Astrocyte (in vitro differentiated cells and primary cell): ENCODE measurements around the gene MKRN2OS. TPM values are rescaled to one million over a fixed set of nuclear protein-coding genes. Genes with fewer than 3 reads are reported as not detected.

Source experiments
- DNase-seq: peaks from one replicate; pipeline ENCODE4 v3.0.0-alpha.2; 2010; ENCODE audit warnings: low read depth
- FAIRE-seq: peaks from 2 replicates; lab custom pipeline; 2011; peaks lifted over from hg19 to GRCh38; lab: Jason Lieb, UNC
- H2AFZ ChIP-seq: 2 replicates; pipeline ENCODE4 v1.6.0; 2012; ENCODE audit warnings: low read depth, low read length, inconsistent platforms
- H3K27ac ChIP-seq: 2 replicates; pipeline ENCODE4 v1.5.1; 2011; ENCODE audit warnings: low read depth, low read length, inconsistent platforms
- H3K27me3 ChIP-seq: 2 replicates; pipeline ENCODE4 v1.6.0; 2011; ENCODE audit warnings: low read length, inconsistent platforms; ENCODE audit not compliant: insufficient read depth
- H3K36me3 ChIP-seq: 2 replicates; pipeline ENCODE4 v1.5.1; 2011; ENCODE audit warnings: low read length, inconsistent platforms; ENCODE audit not compliant: insufficient read depth
- H3K4me1 ChIP-seq: 2 replicates; pipeline ENCODE4 v1.5.1; 2011; ENCODE audit warnings: low read length, inconsistent platforms; ENCODE audit not compliant: insufficient read depth
- H3K4me2 ChIP-seq: 2 replicates; pipeline ENCODE4 v1.6.0; 2012; ENCODE audit warnings: low read length, inconsistent platforms
- H3K4me3 ChIP-seq: 2 replicates; pipeline ENCODE4 v1.5.1; 2011; ENCODE audit warnings: low read depth, mild to moderate bottlenecking, low read length, inconsistent platforms; ENCODE audit not compliant: insufficient read depth
- H3K79me2 ChIP-seq: 2 replicates; pipeline ENCODE4 v1.6.0; 2012; ENCODE audit warnings: mild to moderate bottlenecking, low read length, inconsistent platforms; ENCODE audit not compliant: insufficient read depth
- H3K9ac ChIP-seq: 2 replicates; pipeline ENCODE4 v1.6.0; 2012; ENCODE audit warnings: mild to moderate bottlenecking, low read length, inconsistent platforms
- H3K9me3 ChIP-seq: 2 replicates; pipeline ENCODE4 v1.5.1; 2012; ENCODE audit warnings: low read depth, mild to moderate bottlenecking, low read length, inconsistent platforms; ENCODE audit not compliant: insufficient read depth
- H4K20me1 ChIP-seq: 2 replicates; pipeline ENCODE4 v1.6.0; 2012; ENCODE audit warnings: low read length, inconsistent platforms; ENCODE audit not compliant: insufficient read depth
- H3K27ac Mint-ChIP-seq: one replicate; pipeline ENCODE4 v1.8.0; 2021; ENCODE audit warnings: mild to moderate bottlenecking, mixed read lengths; ENCODE audit not compliant: unreplicated experiment
- H3K27me3 Mint-ChIP-seq: one replicate; pipeline ENCODE4 v1.8.0; 2021; ENCODE audit warnings: low read depth, mixed read lengths; ENCODE audit not compliant: unreplicated experiment
- H3K36me3 Mint-ChIP-seq: one replicate; pipeline ENCODE4 v1.8.0; 2021; ENCODE audit warnings: low read depth, mixed read lengths; ENCODE audit not compliant: unreplicated experiment
- H3K4me1 Mint-ChIP-seq: one replicate; pipeline ENCODE4 v1.8.0; 2021; ENCODE audit warnings: low read depth, mixed read lengths; ENCODE audit not compliant: unreplicated experiment
- H3K4me3 Mint-ChIP-seq: one replicate; pipeline ENCODE4 v1.8.0; 2021; ENCODE audit warnings: mild to moderate bottlenecking, moderate library complexity, mixed read lengths; ENCODE audit not compliant: unreplicated experiment
- H3K9me3 Mint-ChIP-seq: one replicate; pipeline ENCODE4 v1.8.0; 2021; ENCODE audit warnings: mild to moderate bottlenecking, mixed read lengths; ENCODE audit not compliant: unreplicated experiment
- CTCF ChIP-seq: IDR thresholded peaks from 2 replicates; pipeline ENCODE4 v1.5.1; 2011; ENCODE audit warnings: low read depth, mild to moderate bottlenecking, inconsistent platforms, low read length, moderate library complexity; ENCODE audit not compliant: insufficient read depth
- EZH2 ChIP-seq: IDR thresholded peaks from 2 replicates; pipeline ENCODE4 v1.6.1; 2012; ENCODE audit warnings: mild to moderate bottlenecking, low read length, inconsistent platforms; ENCODE audit not compliant: insufficient read depth
- total RNA-seq: library from RNA; stranded (reverse); gene quantifications from 2 replicates; pipeline ENCODE4 v1.2.1, GENCODE V29; 2021

The MKRN2OS gene
- total RNA-seq, 1 donor from 2014 or later, result 0.25 TPM

GRCh38 chr3:12495749-12496452 lies 49.4 kb downstream of the MKRN2OS start:
- H3K4me2 ChIP-seq, result no peak overlapping the region
- no peaks in the 10 kb centered on the region for H4K20me1 ChIP-seq
- DNase-seq (no peak), FAIRE-seq (no peak)
- H3K27ac ChIP-seq, result no peak overlapping the region
- no peaks in the 10 kb centered on the region for H3K4me1 ChIP-seq
- H3K79me2 ChIP-seq, result peaks cover 3% of the 10 kb centered on the region
- no peak for TF ChIP-seq EZH2
- no peak for TF ChIP-seq CTCF
- no peak overlapping the region for H2AFZ ChIP-seq
- H3K4me3 ChIP-seq, result no peak overlapping the region
- H3K27me3 ChIP-seq, result no peaks in the 10 kb centered on the region
- H3K36me3 ChIP-seq, result peaks cover 12% of the 10 kb centered on the region
- H3K27me3 Mint-ChIP-seq, result no peaks in the 10 kb centered on the region
- H3K4me1 Mint-ChIP-seq, result no peaks in the 10 kb centered on the region
- no peaks in the 10 kb centered on the region for H3K9me3 Mint-ChIP-seq
- H3K36me3 Mint-ChIP-seq, result peaks cover 5% of the 10 kb centered on the region
- no peak overlapping the region for H3K27ac Mint-ChIP-seq
- H3K9ac ChIP-seq, result no peak overlapping the region
- peak overlapping the region; percentile 4 for H3K4me3 Mint-ChIP-seq
- no peaks in the 10 kb centered on the region for H3K9me3 ChIP-seq

GRCh38 chr3:12490547-12490946 lies 54.8 kb downstream of the MKRN2OS start:
- H3K4me1 Mint-ChIP-seq, result peaks cover 8% of the 10 kb centered on the region
- Histone ChIP-seq H3K9ac (no peak overlapping the region), H2AFZ (no peak overlapping the region), H3K36me3 (peaks cover 2% of the 10 kb centered on the region), H3K27ac (no peak overlapping the region), H3K4me3 (no peak overlapping the region), H4K20me1 (no peaks in the 10 kb centered on the region), H3K79me2 (peaks cover 31% of the 10 kb centered on the region), H3K27me3 (no peaks in the 10 kb centered on the region), H3K4me1 (no peaks in the 10 kb centered on the region), H3K4me2 (no peak overlapping the region), H3K9me3 (no peaks in the 10 kb centered on the region)
- no peaks in the 10 kb centered on the region for H3K27me3 Mint-ChIP-seq
- peaks cover 4% of the 10 kb centered on the region for H3K36me3 Mint-ChIP-seq
- H3K9me3 Mint-ChIP-seq, result no peaks in the 10 kb centered on the region
- DNase-seq (no peak), FAIRE-seq (no peak)
- H3K4me3 Mint-ChIP-seq, result no peak overlapping the region
- H3K27ac Mint-ChIP-seq, result no peak overlapping the region
- TF ChIP-seq EZH2 (no peak), CTCF (no peak)

- H3K4me3 ChIP-seq, result no peak overlapping the region
- no peaks in the 10 kb centered on the region for H4K20me1 ChIP-seq
- FAIRE-seq (no peak), DNase-seq (peak; percentile 42)
- no peak overlapping the region for H3K27ac ChIP-seq
- Mint-ChIP-seq H3K27me3 (no peaks in the 10 kb centered on the region), H3K4me3 (no peak overlapping the region), H3K36me3 (peaks cover 4% of the 10 kb centered on the region), H3K9me3 (no peaks in the 10 kb centered on the region), H3K27ac (peak overlapping the region; percentile 37), H3K4me1 (peaks cover 11% of the 10 kb centered on the region)
- H3K4me2 ChIP-seq, result no peak overlapping the region
- peaks cover 39% of the 10 kb centered on the region for H3K79me2 ChIP-seq
- peaks cover 2% of the 10 kb centered on the region for H3K36me3 ChIP-seq
- no peaks in the 10 kb centered on the region for H3K9me3 ChIP-seq
- H3K9ac ChIP-seq, result no peak overlapping the region
- TF ChIP-seq EZH2, result no peak
- TF ChIP-seq CTCF, result no peak
- no peak overlapping the region for H2AFZ ChIP-seq
- H3K27me3 ChIP-seq, result no peaks in the 10 kb centered on the region
- peaks cover 6% of the 10 kb centered on the region for H3K4me1 ChIP-seq
Measured at GRCh38 chr3:12489832-12490231, 55.5 kb downstream of the MKRN2OS start.
